GM10847 (cell line): ENCODE measurements around the gene CFD.

Experiments used
- POLR2A ChIP-seq: IDR thresholded peaks from 2 replicates; pipeline ENCODE4 v1.6.1; 2011; ENCODE audit not compliant: insufficient read length; ENCODE audit errors: extremely low read depth

Gene CFD

GRCh38 chr19:861141-861755 lies 1.8 kb downstream of the CFD start:
- no peak for TF ChIP-seq POLR2A

- no peak for TF ChIP-seq POLR2A
Measured at GRCh38 chr19:861756-862580, 2.5 kb downstream of the CFD start.

- TF ChIP-seq POLR2A: no peak
Measured at GRCh38 chr19:862581-863314, 3.3 kb downstream of the CFD start.

- no peak for TF ChIP-seq POLR2A
Measured at GRCh38 chr19:863315-863620, 3.8 kb downstream of the CFD start.

GRCh38 chr19:866769-867300 lies 7.4 kb downstream of the CFD start:
- TF ChIP-seq POLR2A: no peak

GRCh38 chr19:867301-867793 lies 7.9 kb downstream of the CFD start:
- TF ChIP-seq POLR2A: no peak

GRCh38 chr19:867855-868457 lies 8.5 kb downstream of the CFD start:
- TF ChIP-seq POLR2A: no peak

GRCh38 chr19:868458-869244 lies 9.2 kb downstream of the CFD start:
- no peak for TF ChIP-seq POLR2A

GRCh38 chr19:869245-870177 lies 10.0 kb downstream of the CFD start:
- no peak for TF ChIP-seq POLR2A

GRCh38 chr19:870314-870713 lies 10.8 kb downstream of the CFD start:
- no peak for TF ChIP-seq POLR2A

- no peak for TF ChIP-seq POLR2A
Measured at GRCh38 chr19:870963-871401, 11.5 kb downstream of the CFD start.

- no peak for TF ChIP-seq POLR2A
Measured at GRCh38 chr19:871446-872265, 12.2 kb downstream of the CFD start.
